KMS-11 (cell line): ENCODE data around the gene SESTD1.

ENCODE experiments used
- H2AFZ ChIP-seq: fragments of 200-600 bp; sonication (generic); 2 replicates; pipeline ENCODE4 v1.6.1; 2016; ENCODE audit warnings: antibody characterized with exemption, mixed run types, low read depth
- H3K27ac ChIP-seq: fragments of 200-600 bp; sonication (generic); 2 replicates; pipeline ENCODE4 v1.6.1; 2016; ENCODE audit warnings: mild to moderate bottlenecking, mixed run types
- H3K27me3 ChIP-seq: fragments of 200-600 bp; sonication (generic); 2 replicates; pipeline ENCODE4 v1.6.1; 2017; ENCODE audit warnings: mild to moderate bottlenecking, low read depth, mixed run types, moderate library complexity; ENCODE audit not compliant: insufficient read depth
- H3K36me3 ChIP-seq: fragments of 200-600 bp; sonication (generic); 2 replicates; pipeline ENCODE4 v1.6.1; 2017; ENCODE audit warnings: mild to moderate bottlenecking, mixed run types; ENCODE audit not compliant: insufficient read depth
- H3K4me1 ChIP-seq: fragments of 200-600 bp; sonication (generic); 2 replicates; pipeline ENCODE4 v1.6.1; 2016; ENCODE audit warnings: mild to moderate bottlenecking, low read depth, mixed run types; ENCODE audit not compliant: poor library complexity, severe bottlenecking
- H3K4me2 ChIP-seq: fragments of 200-600 bp; sonication (generic); 2 replicates; pipeline ENCODE4 v1.7.0; 2016; ENCODE audit warnings: mild to moderate bottlenecking, mixed run types
- H3K4me3 ChIP-seq: fragments of 200-600 bp; sonication (generic); IDR thresholded peaks from 2 replicates; pipeline ENCODE4 v1.6.1; 2017; ENCODE audit warnings: low read depth, low read length, mixed read lengths; ENCODE audit not compliant: insufficient read depth
- H3K79me2 ChIP-seq: fragments of 200-600 bp; sonication (generic); 2 replicates; pipeline ENCODE4 v1.6.1; 2016; ENCODE audit warnings: low read depth, mixed run types; ENCODE audit not compliant: insufficient read depth
- H3K9ac ChIP-seq: fragments of 200-600 bp; sonication (generic); 2 replicates; pipeline ENCODE4 v1.6.1; 2016; ENCODE audit warnings: mild to moderate bottlenecking, mixed run types
- H4K20me1 ChIP-seq: fragments of 200-600 bp; sonication (generic); 2 replicates; pipeline ENCODE4 v1.6.1; 2016; ENCODE audit warnings: mild to moderate bottlenecking, mixed run types; ENCODE audit not compliant: insufficient read depth
- TF ChIP-seq, protein P1 (sequence below): fragments of 200-600 bp; sonication (generic); conservative IDR thresholded peaks from 2 replicates; pipeline ENCODE4 v1.6.1; 2017; ENCODE audit warnings: low read depth, mild to moderate bottlenecking, antibody characterized with exemption, low read length, moderate library complexity, mixed read lengths

Gene SESTD1

DNA sequence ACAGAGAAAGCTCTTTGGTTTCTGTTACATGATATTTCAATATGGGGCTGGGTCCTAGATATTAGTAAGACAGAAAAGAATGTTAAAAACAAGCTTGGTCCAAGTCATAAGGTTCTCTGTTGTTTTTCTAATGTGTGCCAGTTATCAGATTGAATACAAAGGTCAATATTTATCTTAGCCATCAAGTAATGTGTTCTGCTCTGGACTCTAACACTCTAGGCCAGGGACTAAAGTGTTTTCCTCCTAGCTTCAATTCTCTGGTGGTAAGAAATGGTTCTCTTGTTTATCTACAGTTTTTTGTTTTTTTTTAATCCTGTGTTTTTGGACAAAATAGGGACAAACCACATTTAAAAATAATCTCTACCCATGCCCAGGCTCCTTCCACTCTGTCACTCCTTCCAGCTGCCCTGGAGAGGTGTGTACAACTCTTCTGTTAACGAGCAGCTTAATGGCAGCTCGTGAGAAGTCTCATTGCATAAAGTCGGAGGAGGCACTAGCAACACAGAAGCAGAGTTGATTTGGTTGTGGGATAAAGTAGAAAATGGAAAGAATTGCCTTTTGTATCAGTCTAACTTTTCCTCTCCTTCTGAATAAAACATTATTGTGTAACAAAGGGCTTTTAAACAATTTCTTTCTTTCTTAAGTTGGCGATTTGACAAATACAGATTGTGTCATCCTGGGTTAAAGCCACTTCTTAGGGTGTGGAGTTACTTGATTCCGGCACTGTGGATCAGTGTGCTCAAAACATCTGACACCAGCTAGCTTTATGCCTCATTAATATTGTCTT, 8.0 kb upstream of the SESTD1 start:
- no peaks in the 10 kb centered on the region for H4K20me1 ChIP-seq
- no peak overlapping the region for H2AFZ ChIP-seq
- H3K27me3 ChIP-seq: no peaks in the 10 kb centered on the region
- no peak overlapping the region for H3K27ac ChIP-seq
- H3K9ac ChIP-seq: no peak overlapping the region
- H3K4me2 ChIP-seq: no peak overlapping the region
- TF ChIP-seq, protein P1, sequence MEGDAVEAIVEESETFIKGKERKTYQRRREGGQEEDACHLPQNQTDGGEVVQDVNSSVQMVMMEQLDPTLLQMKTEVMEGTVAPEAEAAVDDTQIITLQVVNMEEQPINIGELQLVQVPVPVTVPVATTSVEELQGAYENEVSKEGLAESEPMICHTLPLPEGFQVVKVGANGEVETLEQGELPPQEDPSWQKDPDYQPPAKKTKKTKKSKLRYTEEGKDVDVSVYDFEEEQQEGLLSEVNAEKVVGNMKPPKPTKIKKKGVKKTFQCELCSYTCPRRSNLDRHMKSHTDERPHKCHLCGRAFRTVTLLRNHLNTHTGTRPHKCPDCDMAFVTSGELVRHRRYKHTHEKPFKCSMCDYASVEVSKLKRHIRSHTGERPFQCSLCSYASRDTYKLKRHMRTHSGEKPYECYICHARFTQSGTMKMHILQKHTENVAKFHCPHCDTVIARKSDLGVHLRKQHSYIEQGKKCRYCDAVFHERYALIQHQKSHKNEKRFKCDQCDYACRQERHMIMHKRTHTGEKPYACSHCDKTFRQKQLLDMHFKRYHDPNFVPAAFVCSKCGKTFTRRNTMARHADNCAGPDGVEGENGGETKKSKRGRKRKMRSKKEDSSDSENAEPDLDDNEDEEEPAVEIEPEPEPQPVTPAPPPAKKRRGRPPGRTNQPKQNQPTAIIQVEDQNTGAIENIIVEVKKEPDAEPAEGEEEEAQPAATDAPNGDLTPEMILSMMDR: no peak
- H3K79me2 ChIP-seq: no peaks in the 10 kb centered on the region
- no peaks in the 10 kb centered on the region for H3K36me3 ChIP-seq
- H3K4me1 ChIP-seq: no peaks in the 10 kb centered on the region
- no peak overlapping the region for H3K4me3 ChIP-seq

DNA sequence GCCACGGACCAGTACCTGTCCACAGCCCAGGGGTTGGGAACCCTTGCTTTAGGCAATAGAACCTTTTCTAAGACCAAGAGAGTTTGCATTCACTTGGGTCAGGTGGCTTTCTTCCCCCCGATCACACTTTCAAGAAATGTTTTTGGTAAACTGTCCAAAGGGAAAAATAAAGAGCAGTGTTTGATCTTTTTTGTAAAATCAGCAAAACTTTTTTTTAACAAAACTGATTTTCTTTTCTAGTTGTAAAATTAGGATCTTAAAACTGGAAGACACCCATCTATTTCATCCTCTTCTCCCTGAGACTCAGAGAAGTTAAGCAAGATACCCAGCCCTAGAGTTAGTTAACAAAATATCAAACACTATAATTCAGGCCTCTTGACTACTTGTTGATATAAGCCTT, 6.1 kb upstream of the SESTD1 start:
- H3K36me3 ChIP-seq: no peaks in the 10 kb centered on the region
- no peaks in the 10 kb centered on the region for H3K79me2 ChIP-seq
- no peak overlapping the region for H3K27ac ChIP-seq
- H4K20me1 ChIP-seq: no peaks in the 10 kb centered on the region
- H2AFZ ChIP-seq: no peak overlapping the region
- H3K4me3 ChIP-seq: no peak overlapping the region
- H3K4me1 ChIP-seq: no peaks in the 10 kb centered on the region
- H3K27me3 ChIP-seq: no peaks in the 10 kb centered on the region
- TF ChIP-seq, protein P1: no peak
- no peak overlapping the region for H3K9ac ChIP-seq
- no peak overlapping the region for H3K4me2 ChIP-seq

DNA sequence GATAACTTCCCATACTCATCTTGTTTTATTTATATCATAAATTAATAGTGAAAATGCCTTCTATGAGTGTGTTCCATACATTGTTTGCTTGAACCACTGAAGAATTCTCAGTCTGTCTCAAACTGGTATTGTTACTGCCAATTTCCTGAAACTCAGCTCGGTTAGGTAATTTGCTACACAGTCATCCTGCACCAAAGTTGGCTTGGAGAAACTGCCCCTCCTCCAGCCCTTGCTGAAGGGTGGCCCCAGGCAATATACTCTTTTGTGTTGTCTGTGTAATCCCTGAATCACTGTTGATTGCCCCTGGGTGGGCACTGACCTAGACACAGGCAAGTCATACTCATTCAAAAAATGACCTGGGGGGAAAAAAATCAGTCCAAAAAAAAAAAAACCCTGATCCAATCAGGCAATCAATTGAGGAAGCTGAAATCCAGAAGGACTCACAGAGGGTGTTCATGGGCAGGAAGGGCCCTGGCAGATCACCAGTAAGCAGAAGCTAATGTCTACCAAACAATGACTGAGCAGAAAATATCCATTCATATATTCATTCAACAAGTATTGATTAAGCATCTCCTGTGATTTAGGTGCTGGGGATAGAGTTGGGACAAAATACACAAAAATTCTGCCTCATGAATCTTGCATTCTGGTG, 3.8 kb upstream of the SESTD1 start:
- no peak overlapping the region for H3K27ac ChIP-seq

DNA sequence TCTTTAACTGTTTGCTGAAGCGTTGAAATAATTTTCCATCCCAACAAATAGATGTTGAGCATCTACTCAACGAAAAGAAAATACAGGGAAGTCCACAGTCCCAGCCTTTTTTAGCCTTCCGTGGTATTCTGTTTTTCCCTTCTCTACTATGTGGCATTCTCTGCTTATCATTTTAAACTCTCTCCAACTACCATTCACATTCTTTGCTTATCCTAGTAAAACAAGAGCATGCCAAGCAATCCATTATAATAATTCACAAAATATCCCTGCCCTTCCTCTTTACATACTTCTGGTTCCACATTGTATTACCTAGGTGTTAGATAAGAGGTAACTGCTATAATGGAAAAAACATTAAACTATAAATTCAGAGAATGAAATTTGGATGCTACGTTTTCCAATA, 1.6 kb upstream of the SESTD1 start:
- TF ChIP-seq, protein P1: no peak
- peaks cover 12% of the 10 kb centered on the region for H3K4me1 ChIP-seq
- H3K9ac ChIP-seq: no peak overlapping the region

More for the DNA sequence above, 3.8 kb upstream of the SESTD1 start:
- Histone ChIP-seq H3K79me2 (no peaks in the 10 kb centered on the region), H3K4me3 (no peak overlapping the region), H4K20me1 (no peaks in the 10 kb centered on the region), H3K4me2 (no peak overlapping the region), H3K9ac (no peak overlapping the region), H3K36me3 (no peaks in the 10 kb centered on the region), H3K27me3 (no peaks in the 10 kb centered on the region), H2AFZ (no peak overlapping the region), H3K4me1 (peaks cover under 1% of the 10 kb centered on the region)
- TF ChIP-seq, protein P1: no peak

More for the DNA sequence above, 1.6 kb upstream of the SESTD1 start:
- Histone ChIP-seq H3K27me3 (no peaks in the 10 kb centered on the region), H3K79me2 (peaks cover 7% of the 10 kb centered on the region; the same call in 1 of the 2 replicates), H3K4me3 (no peak overlapping the region), H2AFZ (no peak overlapping the region), H3K27ac (no peak overlapping the region), H3K4me2 (no peak overlapping the region), H4K20me1 (no peaks in the 10 kb centered on the region), H3K36me3 (no peaks in the 10 kb centered on the region)
